ENCODE results near the gene KERA.

The KERA gene

DNA sequence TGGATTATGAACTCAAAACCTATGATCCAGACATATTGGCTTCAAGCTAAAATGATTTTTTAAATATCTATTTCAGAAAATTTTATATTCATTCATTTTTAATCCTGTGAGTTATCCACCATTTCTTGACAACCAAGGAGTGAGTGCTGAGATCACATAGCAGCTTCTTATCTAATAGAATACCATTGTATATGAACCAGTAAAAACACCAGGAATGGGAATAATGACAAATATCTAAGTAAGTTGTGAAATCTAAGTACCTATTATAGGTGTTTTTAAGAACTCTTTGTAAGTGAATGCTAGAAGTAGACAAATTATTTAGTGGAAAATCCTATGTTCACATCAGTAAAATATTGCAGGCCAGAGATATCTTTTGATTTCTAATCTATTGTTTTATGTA, 45.3 kb upstream of the KERA start:
- Histone ChIP-seq H3K27ac (ENCODE audit: poor library complexity, severe bottlenecking) (no peak overlapping the region), H3K4me1 (ENCODE audit: insufficient read depth, poor library complexity, severe bottlenecking) (peaks cover 9% of the 10 kb centered on the region), H3K36me3 (ENCODE audit: low read depth) (no peaks in the 10 kb centered on the region), H3K27me3 (ENCODE audit: insufficient read depth, poor library complexity, severe bottlenecking) (no peaks in the 10 kb centered on the region), H3K9me3 (ENCODE audit: severe bottlenecking) (no peaks in the 10 kb centered on the region), H3K4me3 (ENCODE audit: severe bottlenecking) (no peak overlapping the region)
- ATAC-seq (ENCODE audit: low read depth) (no peak), DNase-seq (ENCODE audit: low spot score) (no peak)
- TF ChIP-seq, protein P1, sequence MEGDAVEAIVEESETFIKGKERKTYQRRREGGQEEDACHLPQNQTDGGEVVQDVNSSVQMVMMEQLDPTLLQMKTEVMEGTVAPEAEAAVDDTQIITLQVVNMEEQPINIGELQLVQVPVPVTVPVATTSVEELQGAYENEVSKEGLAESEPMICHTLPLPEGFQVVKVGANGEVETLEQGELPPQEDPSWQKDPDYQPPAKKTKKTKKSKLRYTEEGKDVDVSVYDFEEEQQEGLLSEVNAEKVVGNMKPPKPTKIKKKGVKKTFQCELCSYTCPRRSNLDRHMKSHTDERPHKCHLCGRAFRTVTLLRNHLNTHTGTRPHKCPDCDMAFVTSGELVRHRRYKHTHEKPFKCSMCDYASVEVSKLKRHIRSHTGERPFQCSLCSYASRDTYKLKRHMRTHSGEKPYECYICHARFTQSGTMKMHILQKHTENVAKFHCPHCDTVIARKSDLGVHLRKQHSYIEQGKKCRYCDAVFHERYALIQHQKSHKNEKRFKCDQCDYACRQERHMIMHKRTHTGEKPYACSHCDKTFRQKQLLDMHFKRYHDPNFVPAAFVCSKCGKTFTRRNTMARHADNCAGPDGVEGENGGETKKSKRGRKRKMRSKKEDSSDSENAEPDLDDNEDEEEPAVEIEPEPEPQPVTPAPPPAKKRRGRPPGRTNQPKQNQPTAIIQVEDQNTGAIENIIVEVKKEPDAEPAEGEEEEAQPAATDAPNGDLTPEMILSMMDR (IDR thresholded peaks at IDR 0.05; ENCODE audit: poor library complexity, severe bottlenecking): no peak

DNA sequence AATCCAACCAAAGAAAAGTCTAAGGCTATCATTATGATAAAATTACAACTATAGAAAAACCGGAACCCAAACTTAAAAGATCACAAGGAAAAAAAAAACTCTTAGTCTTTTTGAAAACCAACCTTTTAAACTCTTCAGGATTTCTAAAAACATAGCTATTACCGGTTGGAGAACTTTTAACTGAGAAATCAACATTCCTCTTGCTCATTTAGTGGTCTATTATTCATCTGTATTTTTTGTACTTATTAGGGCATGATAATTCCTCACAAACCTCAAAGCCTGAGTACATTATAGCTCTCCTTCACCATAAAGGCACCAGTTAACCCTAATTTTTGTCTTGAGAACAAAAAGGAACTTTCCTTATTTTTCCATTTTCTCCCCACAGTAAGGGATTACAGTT, 43.1 kb upstream of the KERA start:
- DNase-seq (ENCODE audit: low spot score) (no peak), ATAC-seq (ENCODE audit: low read depth) (no peak)
- Histone ChIP-seq H3K27ac (ENCODE audit: poor library complexity, severe bottlenecking) (no peak overlapping the region), H3K4me1 (ENCODE audit: insufficient read depth, poor library complexity, severe bottlenecking) (peaks cover 9% of the 10 kb centered on the region), H3K9me3 (ENCODE audit: severe bottlenecking) (no peaks in the 10 kb centered on the region), H3K4me3 (ENCODE audit: severe bottlenecking) (no peak overlapping the region), H3K36me3 (ENCODE audit: low read depth) (no peaks in the 10 kb centered on the region), H3K27me3 (ENCODE audit: insufficient read depth, poor library complexity, severe bottlenecking) (no peaks in the 10 kb centered on the region)
- TF ChIP-seq, protein P1 (IDR thresholded peaks at IDR 0.05; ENCODE audit: poor library complexity, severe bottlenecking): no peak

DNA sequence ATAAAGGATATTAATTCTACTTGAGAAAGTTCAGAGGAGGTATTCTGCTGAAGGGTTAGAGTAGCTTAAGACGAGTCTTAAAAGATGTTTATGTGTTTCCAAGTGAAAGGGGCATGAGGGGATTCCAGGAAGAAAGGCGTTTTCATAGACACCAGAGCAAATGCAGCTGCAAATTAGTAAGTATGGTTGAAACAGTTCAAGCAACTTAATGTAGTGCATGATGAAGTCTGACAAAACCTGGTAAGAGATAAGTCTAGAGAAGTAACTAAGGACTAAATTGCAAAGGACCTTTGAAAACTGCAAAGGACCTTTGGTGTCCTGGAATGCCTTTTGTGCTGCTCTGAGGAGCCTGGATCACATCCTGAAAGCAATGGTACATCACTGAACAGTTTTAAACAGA, 42.0 kb upstream of the KERA start:
- Histone ChIP-seq H3K9me3 (ENCODE audit: severe bottlenecking) (no peaks in the 10 kb centered on the region), H3K27me3 (ENCODE audit: insufficient read depth, poor library complexity, severe bottlenecking) (no peaks in the 10 kb centered on the region), H3K4me1 (ENCODE audit: insufficient read depth, poor library complexity, severe bottlenecking) (peaks cover 9% of the 10 kb centered on the region), H3K4me3 (ENCODE audit: severe bottlenecking) (no peak overlapping the region), H3K36me3 (ENCODE audit: low read depth) (no peaks in the 10 kb centered on the region), H3K27ac (ENCODE audit: poor library complexity, severe bottlenecking) (no peak overlapping the region)
- TF ChIP-seq, protein P1 (IDR thresholded peaks at IDR 0.05; ENCODE audit: poor library complexity, severe bottlenecking): no peak
- ATAC-seq (ENCODE audit: low read depth) (no peak), DNase-seq (ENCODE audit: low spot score) (no peak)

DNA sequence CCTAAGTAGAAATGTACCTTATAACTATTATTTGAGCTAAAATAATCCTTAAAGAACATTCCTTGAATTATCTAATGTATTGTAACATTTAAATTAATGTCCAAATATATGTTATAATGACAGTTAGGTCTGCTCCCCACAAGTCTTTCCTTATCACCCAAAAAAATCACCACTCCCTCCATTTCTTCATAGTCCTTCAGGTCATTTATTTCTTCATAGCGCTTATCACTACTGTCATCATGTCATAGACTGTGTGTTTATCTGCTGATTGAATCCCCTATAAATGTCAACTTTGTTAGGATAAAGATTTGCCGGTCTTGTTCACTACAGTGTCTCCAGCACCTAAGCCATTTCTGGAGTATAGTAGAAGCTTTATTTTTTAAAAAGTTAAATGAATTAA, 41.5 kb upstream of the KERA start:
- Histone ChIP-seq H3K4me3 (ENCODE audit: severe bottlenecking) (no peak overlapping the region), H3K9me3 (ENCODE audit: severe bottlenecking) (no peaks in the 10 kb centered on the region), H3K27ac (ENCODE audit: poor library complexity, severe bottlenecking) (no peak overlapping the region), H3K27me3 (ENCODE audit: insufficient read depth, poor library complexity, severe bottlenecking) (no peaks in the 10 kb centered on the region), H3K36me3 (ENCODE audit: low read depth) (no peaks in the 10 kb centered on the region), H3K4me1 (ENCODE audit: insufficient read depth, poor library complexity, severe bottlenecking) (peaks cover 9% of the 10 kb centered on the region)
- DNase-seq (ENCODE audit: low spot score): no peak
- TF ChIP-seq, protein P1 (IDR thresholded peaks at IDR 0.05; ENCODE audit: poor library complexity, severe bottlenecking): no peak
- ATAC-seq (ENCODE audit: low read depth): no peak

DNA sequence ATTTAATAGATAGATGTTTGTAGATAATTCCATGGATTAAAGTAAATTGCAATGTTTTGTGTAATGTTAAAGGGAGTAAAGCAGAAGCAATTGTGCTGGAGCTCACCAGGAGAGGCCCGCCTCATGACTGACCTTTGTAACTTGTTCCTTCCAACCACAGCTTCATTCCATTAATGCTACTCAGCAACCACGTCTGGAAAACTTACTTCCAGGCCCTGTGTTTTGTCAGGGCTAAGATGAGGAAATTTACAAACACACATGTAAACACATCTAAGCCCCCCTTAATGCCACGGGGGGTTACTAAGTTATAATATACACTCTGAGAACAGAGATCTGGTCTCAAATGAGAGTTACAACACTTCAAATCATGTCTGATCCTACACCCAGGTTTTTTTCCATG, 41.1 kb upstream of the KERA start:
- Histone ChIP-seq H3K36me3 (ENCODE audit: low read depth) (no peaks in the 10 kb centered on the region), H3K4me1 (ENCODE audit: insufficient read depth, poor library complexity, severe bottlenecking) (peaks cover 9% of the 10 kb centered on the region), H3K27ac (ENCODE audit: poor library complexity, severe bottlenecking) (no peak overlapping the region), H3K4me3 (ENCODE audit: severe bottlenecking) (no peak overlapping the region), H3K27me3 (ENCODE audit: insufficient read depth, poor library complexity, severe bottlenecking) (no peaks in the 10 kb centered on the region), H3K9me3 (ENCODE audit: severe bottlenecking) (no peaks in the 10 kb centered on the region)
- TF ChIP-seq, protein P1 (IDR thresholded peaks at IDR 0.05; ENCODE audit: poor library complexity, severe bottlenecking): no peak
- ATAC-seq (ENCODE audit: low read depth) (peak; percentile 96), DNase-seq (ENCODE audit: low spot score) (no peak)
